GM18502 (cell line): Measurements from ENCODE around the gene PPP6R3.

Experiments
- ATAC-seq: cut with Tn5 transposase; IDR thresholded peaks from one replicate; pipeline ENCODE4 v1.9.1; 2021; ENCODE audit warnings: mild to moderate bottlenecking; ENCODE audit not compliant: unreplicated experiment, poor library complexity

PPP6R3 gene

GRCh38 chr11:68545347-68545746, 84.8 kb downstream of the PPP6R3 start:
- no peak for ATAC-seq

DNA sequence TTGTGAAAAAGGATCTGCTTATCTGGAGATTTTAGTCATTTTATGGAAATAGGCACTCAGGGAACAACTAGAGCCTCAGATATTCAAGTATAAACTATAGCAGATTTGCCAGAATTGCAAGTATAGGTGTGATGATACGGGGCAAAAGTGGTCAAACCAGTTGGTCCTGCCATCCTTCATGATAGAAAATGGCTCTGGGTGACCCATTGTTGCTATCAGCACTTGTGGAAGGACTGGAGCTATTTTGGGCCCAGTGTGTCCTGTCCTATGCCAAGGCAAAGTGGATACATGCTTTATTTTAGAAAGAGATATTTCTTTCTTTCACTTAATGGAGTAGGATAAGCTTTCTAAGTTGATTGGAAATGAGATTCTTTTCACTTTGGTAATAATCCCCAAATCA, 85.2 kb downstream of the PPP6R3 start:
- no peak for ATAC-seq

GRCh38 chr11:68546555-68546954, 86.0 kb downstream of the PPP6R3 start:
- ATAC-seq, result no peak

DNA sequence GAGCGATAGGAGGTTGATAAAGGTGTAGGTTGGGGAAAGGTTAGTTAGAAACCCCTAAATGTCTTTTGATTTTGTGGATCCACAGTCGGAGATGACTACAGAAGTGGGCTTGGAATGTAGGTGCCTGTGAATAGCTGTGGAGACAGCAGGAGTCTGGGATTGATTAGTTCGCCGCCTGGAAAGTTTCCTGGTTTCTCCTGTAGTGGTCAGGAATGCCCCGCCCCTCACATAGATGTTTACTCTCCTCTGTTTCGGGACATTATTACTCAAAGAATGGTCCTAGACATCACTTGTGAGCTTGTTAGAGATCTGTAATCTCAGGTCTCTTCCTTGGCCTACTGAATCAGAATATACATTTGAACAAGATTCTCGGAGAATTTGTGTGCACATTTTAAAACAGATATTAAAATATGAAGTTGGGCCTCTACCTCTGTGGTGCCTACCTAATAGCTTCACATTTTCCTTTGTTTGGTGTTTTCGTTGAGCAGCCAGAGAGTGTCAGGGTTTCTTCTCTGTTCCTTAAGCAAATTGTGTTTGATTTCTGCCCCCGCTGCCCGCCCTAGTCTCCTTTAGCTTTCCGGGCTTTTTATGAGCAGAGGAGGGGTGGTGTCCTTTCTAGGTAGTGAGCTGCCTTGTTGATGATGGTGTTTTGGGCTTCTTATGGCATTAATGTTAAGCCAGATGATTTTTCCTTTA, 89.4 kb downstream of the PPP6R3 start:
- ATAC-seq, result no peak

DNA sequence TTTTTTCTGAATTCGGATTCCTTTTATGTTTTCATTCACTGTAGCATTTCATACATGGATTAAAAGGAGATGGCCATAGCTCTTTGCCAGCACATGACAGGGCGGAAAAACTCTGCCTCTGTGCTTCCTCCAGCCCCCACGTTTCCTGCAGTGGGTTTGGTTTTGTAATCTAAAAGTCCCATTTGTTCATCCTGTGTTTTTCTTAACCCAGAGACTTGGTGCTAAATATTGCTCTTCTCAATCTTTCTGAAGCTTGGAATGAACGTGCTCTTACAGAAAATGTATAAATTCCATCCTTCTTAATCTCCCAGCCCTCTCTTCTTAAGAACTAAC, 89.9 kb downstream of the PPP6R3 start:
- ATAC-seq, result no peak

DNA sequence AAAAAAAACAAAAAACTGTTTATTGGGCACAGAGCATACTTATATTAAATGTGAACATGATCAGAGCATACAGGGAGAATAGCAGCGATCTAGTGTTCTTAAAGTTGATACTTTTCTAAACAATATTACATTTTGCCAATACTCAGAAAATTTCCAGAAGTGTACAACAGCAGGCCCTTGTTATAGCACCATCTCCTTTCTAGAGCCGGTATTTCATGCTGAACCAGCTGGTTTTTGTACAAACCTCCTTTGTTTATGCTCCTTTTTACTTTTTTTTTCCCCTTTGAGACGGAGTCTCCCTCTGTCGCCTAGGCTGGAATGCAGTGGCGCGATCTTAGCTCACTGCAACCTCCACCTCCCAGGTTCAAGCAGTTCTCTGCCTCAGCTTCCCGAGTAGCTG, 90.7 kb downstream of the PPP6R3 start:
- ATAC-seq, result no peak

- ATAC-seq, result no peak
Observed at GRCh38 chr11:68551777-68552176, 91.2 kb downstream of the PPP6R3 start.

DNA sequence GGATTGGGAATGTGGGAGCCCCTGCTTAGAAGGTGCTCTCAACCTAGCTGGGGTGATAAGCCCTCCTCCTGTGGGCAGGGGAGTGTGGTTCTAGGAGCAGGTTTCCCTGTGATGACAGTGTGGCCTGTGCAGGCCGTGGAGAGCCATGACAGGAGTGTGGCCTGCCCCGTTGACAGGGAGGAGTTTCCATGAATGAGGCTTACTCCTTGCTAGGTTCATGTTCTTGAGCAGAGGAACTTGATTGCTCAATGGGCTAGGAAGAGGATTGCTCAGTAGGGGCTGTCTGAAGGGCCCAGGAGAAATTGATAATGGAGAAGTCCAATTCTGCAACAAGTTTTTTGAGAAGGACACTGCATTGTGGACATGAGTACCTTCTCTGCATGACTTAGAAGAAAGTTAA, 92.0 kb downstream of the PPP6R3 start:
- ATAC-seq, result no peak

DNA sequence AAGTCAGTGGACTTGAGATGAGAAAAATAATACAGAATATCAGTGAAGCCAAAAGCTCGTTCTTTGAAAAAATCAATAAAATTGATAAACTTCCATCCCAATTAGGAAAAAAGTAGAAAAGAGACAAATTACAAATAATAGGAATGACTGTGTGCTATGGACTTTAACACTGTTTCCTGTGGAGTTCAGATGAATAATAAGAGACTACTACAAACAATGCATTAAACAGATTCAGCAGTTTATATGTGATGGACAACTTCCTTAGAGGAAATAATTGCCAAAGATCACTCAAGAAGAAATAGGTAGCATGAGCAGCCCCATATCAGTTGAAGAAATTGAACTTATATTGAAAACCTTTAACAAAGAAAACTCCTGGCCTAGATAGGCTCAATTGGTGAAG, 99.7 kb downstream of the PPP6R3 start:
- ATAC-seq, result no peak

GRCh38 chr11:68563454-68563853, 102.9 kb downstream of the PPP6R3 start:
- ATAC-seq, result no peak

DNA sequence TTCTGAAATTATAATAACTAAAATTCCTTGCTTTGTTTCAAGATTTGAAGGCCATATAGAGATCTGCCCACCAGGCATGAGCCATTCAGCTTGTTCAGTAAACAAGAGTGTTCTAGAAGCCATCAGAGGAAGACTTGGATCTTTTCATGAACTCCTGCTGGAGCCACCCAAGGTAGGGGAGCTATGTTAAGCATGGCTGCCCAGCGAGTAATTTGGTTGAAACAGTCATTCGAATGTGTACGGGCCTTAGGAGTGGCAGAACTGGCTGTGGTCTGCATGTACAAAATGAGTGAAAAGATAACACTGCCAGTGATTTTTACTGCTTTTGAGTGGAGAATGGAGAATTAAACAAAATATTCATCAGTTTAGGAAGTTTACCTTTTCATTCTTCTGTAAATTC, 103.7 kb downstream of the PPP6R3 start:
- ATAC-seq, result no peak

DNA sequence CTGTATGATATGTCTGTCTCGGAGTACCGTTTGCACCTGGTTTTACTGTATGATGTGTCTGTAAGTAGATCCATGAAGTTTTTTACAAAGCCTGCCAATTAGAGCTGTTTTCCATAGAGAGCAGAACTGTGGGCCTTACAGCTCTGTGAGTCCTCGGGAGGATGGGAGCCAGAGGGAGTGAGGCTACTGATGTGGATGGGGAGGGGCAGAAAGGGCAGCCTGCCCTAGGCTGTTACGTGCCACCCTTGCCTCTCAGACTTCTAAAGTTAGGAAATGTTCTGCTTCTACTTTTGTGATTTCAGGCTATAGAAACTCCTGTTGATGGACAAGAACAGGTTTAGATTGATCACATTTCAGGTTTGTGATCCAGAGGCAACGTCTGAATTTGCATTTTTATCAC, 105.2 kb downstream of the PPP6R3 start:
- ATAC-seq, result no peak

DNA sequence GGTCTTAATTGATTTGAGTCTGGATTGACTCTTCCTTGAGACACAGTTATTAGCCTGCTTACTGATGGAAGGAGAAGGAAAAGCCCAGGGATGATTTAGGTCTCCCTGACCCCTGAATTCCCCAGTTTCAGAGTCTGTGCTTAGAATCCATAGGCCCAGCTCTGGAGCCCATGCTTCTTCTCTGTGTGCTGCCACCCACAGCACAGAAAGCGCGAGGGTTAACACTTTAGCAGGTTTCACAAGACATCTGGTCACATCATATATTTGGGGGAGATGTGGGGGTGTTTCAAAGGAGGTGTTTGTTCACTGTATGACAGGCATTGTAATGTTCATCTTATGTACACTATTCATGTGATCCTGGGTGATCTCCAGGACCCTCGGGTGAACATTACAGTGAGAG, 107.0 kb downstream of the PPP6R3 start:
- no peak for ATAC-seq

DNA sequence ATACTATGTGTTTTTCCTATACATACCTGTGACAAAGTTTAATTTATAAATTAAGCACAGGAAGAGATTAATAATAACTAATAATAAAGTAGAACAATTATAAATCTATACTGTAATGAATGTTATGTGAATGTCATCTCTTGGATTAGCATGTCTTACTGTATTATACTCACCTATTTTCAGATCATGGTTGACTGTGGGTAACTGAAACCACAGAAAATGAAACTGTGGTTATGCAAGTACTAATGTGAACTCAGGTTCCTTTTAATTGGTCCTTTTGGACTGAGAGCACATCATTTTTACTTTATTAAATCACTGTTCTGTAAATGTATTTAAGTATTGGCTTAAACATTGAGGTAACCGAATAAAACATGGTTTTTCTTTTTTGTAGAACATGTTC, 108.8 kb downstream of the PPP6R3 start:
- ATAC-seq, result no peak

GRCh38 chr11:68570691-68571090, 110.1 kb downstream of the PPP6R3 start:
- no peak for ATAC-seq

GRCh38 chr11:68574308-68574707, 113.8 kb downstream of the PPP6R3 start:
- ATAC-seq, result no peak

DNA sequence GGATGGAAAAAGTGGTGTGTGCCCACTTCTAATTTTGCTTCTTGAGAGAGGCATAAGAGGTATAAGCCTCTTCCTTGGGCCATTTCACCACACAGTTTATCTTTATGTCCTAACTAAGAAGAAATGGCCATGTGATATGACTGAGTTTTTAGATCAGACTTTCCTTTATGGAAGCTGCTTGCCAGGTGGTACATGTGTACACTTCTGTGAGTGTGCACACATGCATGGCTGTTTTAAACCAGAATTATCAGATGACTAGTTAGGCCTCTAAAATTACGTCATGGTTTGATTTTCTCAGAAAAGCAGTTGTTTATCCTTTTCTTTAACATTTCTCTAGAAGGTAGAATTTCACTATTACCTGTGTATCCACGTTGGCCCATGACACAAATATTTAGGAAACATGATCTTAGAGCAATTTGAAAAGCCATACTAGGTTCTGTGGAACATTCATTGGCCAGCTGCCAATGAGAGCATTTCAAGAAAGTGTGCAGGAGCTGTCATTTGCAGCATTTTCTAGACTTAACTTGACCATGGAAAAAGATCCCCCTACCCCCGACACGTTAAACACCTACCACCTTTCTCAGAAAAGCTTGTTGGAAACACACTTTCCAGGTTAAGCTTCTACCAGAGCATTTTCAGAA, 114.6 kb downstream of the PPP6R3 start:
- ATAC-seq, result no peak

DNA sequence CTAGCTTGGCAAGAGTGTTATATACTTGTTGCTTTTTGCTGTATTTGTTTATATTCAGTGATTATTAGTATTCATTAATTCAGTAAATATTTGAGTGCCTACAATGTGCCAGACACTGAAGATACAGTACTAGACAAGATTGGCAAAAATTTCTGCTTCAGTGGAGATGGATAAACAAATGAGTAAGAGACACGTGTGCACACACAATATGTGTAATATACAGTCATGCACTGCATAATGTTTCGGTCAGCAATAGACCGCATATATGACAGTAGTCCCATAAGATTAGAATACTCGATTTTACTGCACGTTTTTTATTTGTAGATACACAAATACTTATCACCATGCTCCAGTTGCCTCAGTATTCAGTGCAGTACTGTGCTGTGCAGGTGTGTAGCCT, 118.9 kb downstream of the PPP6R3 start:
- no peak for ATAC-seq

- ATAC-seq, result no peak
Observed at GRCh38 chr11:68581439-68581838, 120.9 kb downstream of the PPP6R3 start.

DNA sequence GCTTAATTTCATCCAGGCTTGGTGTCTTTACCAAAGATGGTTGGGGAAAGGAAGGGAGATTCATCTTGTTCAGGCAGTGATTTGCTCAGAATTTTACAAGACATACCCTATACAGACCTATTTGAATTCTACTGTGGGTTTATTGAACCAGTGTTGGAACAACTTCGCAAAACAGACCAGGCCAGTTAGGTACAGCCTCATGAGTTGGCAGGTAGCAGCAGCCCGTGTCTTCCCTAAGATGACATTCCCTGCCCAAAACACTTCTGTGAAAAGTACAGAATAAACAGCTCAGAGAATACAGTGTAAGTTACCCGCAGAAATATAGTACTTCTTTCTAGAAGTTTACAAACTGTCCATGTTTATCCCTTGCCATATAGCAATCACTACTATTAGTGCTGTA, 121.3 kb downstream of the PPP6R3 start:
- no peak for ATAC-seq

GRCh38 chr11:68582416-68583040, 122.0 kb downstream of the PPP6R3 start:
- ATAC-seq, result no peak

DNA sequence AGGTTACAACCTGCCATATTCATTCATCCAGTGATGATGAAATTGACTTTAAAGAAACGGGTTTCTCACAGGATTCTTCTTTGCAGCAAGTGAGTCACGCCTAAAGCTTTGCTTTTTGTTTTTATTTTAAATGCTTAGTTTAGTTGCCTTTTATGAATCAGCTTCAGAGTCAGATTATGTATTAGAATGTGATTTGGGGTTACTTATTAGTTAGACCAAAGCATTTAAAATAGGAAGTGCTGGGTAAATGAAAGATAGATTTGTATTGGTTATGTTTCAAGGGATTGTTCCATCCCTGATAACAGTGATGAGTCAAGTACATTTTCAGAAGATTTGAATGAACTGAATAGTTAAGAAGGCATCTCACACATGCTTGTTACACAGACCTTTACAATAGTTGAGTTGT, 122.5 kb downstream of the PPP6R3 start:
- ATAC-seq, result no peak
